HG03064 (cell line): ENCODE data around the gene IFRD2.
A peak's percentile ranks its signal among the peaks of the same experiment; 100 is the strongest.
"Not testable (repeated sequence)": the region's sequence is repeated elsewhere in the genome, so short reads cannot be mapped to it uniquely, and the experiment has no call there.

Experiments used
- ATAC-seq: cut with Tn5 transposase; IDR thresholded peaks from one replicate; pipeline ENCODE4 v1.9.1; 2021; ENCODE audit warnings: low read depth; ENCODE audit not compliant: unreplicated experiment

Gene IFRD2

GRCh38 chr3:50288387-50289007 lies 3.7 kb downstream of the IFRD2 start:
- ATAC-seq: no peak

- no peak for ATAC-seq
Measured at GRCh38 chr3:50287262-50287661, 5.0 kb downstream of the IFRD2 start.

- ATAC-seq: no peak
Measured at GRCh38 chr3:50286322-50287227, 5.7 kb downstream of the IFRD2 start.

GRCh38 chr3:50284121-50284520 lies 8.1 kb downstream of the IFRD2 start:
- ATAC-seq: not testable (repeated sequence)

- no peak for ATAC-seq
Measured at GRCh38 chr3:50279255-50280016, 12.8 kb downstream of the IFRD2 start.

- ATAC-seq: no peak
Measured at GRCh38 chr3:50278880-50279224, 13.4 kb downstream of the IFRD2 start, which contains the start of gene LSMEM2. Gene LSMEM2, plus strand, starts transcription at chr3:50279087. Its CDS starts 27 bp downstream, at chr3:50279114.

GRCh38 chr3:50278123-50278879 lies 13.9 kb downstream of the IFRD2 start:
- ATAC-seq: no peak

GRCh38 chr3:50276762-50277101 lies 15.5 kb downstream of the IFRD2 start:
- no peak for ATAC-seq

- no peak for ATAC-seq
Measured at GRCh38 chr3:50275996-50276761, 16.1 kb downstream of the IFRD2 start.

GRCh38 chr3:50275141-50275995 lies 16.9 kb downstream of the IFRD2 start:
- ATAC-seq: no peak

GRCh38 chr3:50274371-50275104 lies 17.7 kb downstream of the IFRD2 start:
- ATAC-seq: no peak

GRCh38 chr3:50273689-50274065 lies 18.6 kb downstream of the IFRD2 start:
- ATAC-seq: no peak

- peak; percentile 67 for ATAC-seq
Measured at GRCh38 chr3:50272911-50273688, 19.1 kb downstream of the IFRD2 start.

GRCh38 chr3:50272538-50272910 lies 19.7 kb downstream of the IFRD2 start:
- ATAC-seq: not testable (repeated sequence)

- ATAC-seq: no peak
Measured at GRCh38 chr3:50271314-50271936, 20.8 kb downstream of the IFRD2 start.

GRCh38 chr3:50270422-50271224 lies 21.6 kb downstream of the IFRD2 start:
- ATAC-seq: no peak
